Immature natural killer cell (primary cell): ENCODE measurements around the gene CLIC4. TPM values are rescaled to one million over a fixed set of nuclear protein-coding genes. Genes with fewer than 3 reads are reported as not detected.

Experiments
- DNase-seq, 3 donors: peaks; one replicate each; pipeline ENCODE4 v3.0.0; 2022; ENCODE audit warnings: mixed read lengths in 1 of 3
- H3K27ac Mint-ChIP-seq, 6 donors: one replicate each; pipeline ENCODE4 v1.8.0; 2020; ENCODE audit warnings: mixed read lengths in 6 of 6, mild to moderate bottlenecking in 5 of 6, inconsistent platforms in 4 of 6, moderate library complexity in 3 of 6
- H3K27me3 Mint-ChIP-seq, 3 donors: one replicate each; pipeline ENCODE4 v1.8.0; 2020 to 2021; ENCODE audit warnings: low read depth in 3 of 3, mild to moderate bottlenecking in 3 of 3, mixed read lengths in 3 of 3, moderate library complexity in 3 of 3, inconsistent platforms in 1 of 3
- H3K36me3 Mint-ChIP-seq, 3 donors: one replicate each; pipeline ENCODE4 v1.8.0; 2020; ENCODE audit warnings: mixed read lengths in 3 of 3, inconsistent platforms in 2 of 3, mild to moderate bottlenecking in 2 of 3
- H3K4me1 Mint-ChIP-seq, 2 donors: one replicate each; pipeline ENCODE4 v1.8.0; 2020; ENCODE audit warnings: inconsistent platforms in 2 of 2, mild to moderate bottlenecking in 2 of 2, mixed read lengths in 2 of 2, moderate library complexity in 1 of 2
- H3K4me3 Mint-ChIP-seq, 5 donors: one replicate each; pipeline ENCODE4 v1.8.0; 2020; ENCODE audit warnings: mild to moderate bottlenecking in 5 of 5, mixed read lengths in 5 of 5, inconsistent platforms in 3 of 5, moderate library complexity in 3 of 5
- H3K9me3 Mint-ChIP-seq, 6 donors: one replicate each; pipeline ENCODE4 v1.8.0; 2020; ENCODE audit warnings: mild to moderate bottlenecking in 6 of 6, mixed read lengths in 6 of 6, inconsistent platforms in 4 of 6, moderate library complexity in 3 of 6
- polyA plus RNA-seq, 3 donors: library from polyadenylated mRNA; unstranded; fragments of 300-500 nt; fragmentation: Illumina TruSeq; gene quantifications; one replicate each; pipeline ENCODE4 v1.2.3, GENCODE V29; 2021

CLIC4 gene
- polyA plus RNA-seq, 3 donors from 2014 or later = 0.81 to 1.6 (median 1.3) TPM

- peak overlapping the region; percentile 71 to 78 (median 77) for H3K4me3 Mint-ChIP-seq
- DNase-seq = peak; percentile 98
- H3K4me1 Mint-ChIP-seq = peaks cover 50 to 68% of the 10 kb centered on the region in 2 donors
- peaks cover 7 to 20% (median 8%) of the 10 kb centered on the region in 3 donors for H3K27me3 Mint-ChIP-seq
- H3K36me3 Mint-ChIP-seq = no peaks in the 10 kb centered on the region
- peak overlapping the region; percentile 88 to 95 (median 94) for H3K27ac Mint-ChIP-seq
- no peaks in the 10 kb centered on the region for H3K9me3 Mint-ChIP-seq
Measured at GRCh38 chr1:24847995-24848881, 103.0 kb downstream of the CLIC4 start.

GRCh38 chr1:24849672-24850295, 104.5 kb downstream of the CLIC4 start:
- H3K27ac Mint-ChIP-seq = peak overlapping the region; percentile 75 to 95 (median 91)
- H3K36me3 Mint-ChIP-seq = no peaks in the 10 kb centered on the region
- H3K27me3 Mint-ChIP-seq = peaks cover 7 to 20% (median 8%) of the 10 kb centered on the region in 3 donors
- peaks cover 56 to 81% of the 10 kb centered on the region in 2 donors for H3K4me1 Mint-ChIP-seq
- H3K4me3 Mint-ChIP-seq = peak overlapping the region; percentile 47 to 70 (median 63)
- H3K9me3 Mint-ChIP-seq = no peaks in the 10 kb centered on the region
- peak in 1 of 3 donors; percentile 41 for DNase-seq

- Mint-ChIP-seq H3K36me3 (no peaks in the 10 kb centered on the region), H3K27me3 (peaks cover 7 to 20% (median 8%) of the 10 kb centered on the region in 3 donors), H3K4me3 (peak overlapping the region in 1 of 5 donors; percentile 3), H3K9me3 (no peaks in the 10 kb centered on the region), H3K4me1 (peaks cover 61 to 88% of the 10 kb centered on the region in 2 donors), H3K27ac (peak overlapping the region in 3 of 6 donors; percentile 10 to 88 (median 64))
- DNase-seq = no peak
Measured at GRCh38 chr1:24850328-24850920, 105.2 kb downstream of the CLIC4 start.

- H3K4me1 Mint-ChIP-seq = peaks cover 68 to 94% of the 10 kb centered on the region in 2 donors
- no peak overlapping the region for H3K4me3 Mint-ChIP-seq
- H3K36me3 Mint-ChIP-seq = peaks cover 0 to 5% (median 0%) of the 10 kb centered on the region in 3 donors
- H3K27ac Mint-ChIP-seq = peak overlapping the region in 1 of 6 donors; percentile 59
- no peaks in the 10 kb centered on the region for H3K9me3 Mint-ChIP-seq
- H3K27me3 Mint-ChIP-seq = peaks cover 3 to 23% (median 15%) of the 10 kb centered on the region in 3 donors
- no peak for DNase-seq
Measured at GRCh38 chr1:24853649-24854048, 108.4 kb downstream of the CLIC4 start.

GRCh38 chr1:24855474-24855873, 110.2 kb downstream of the CLIC4 start:
- H3K4me1 Mint-ChIP-seq = peaks cover 62 to 93% of the 10 kb centered on the region in 2 donors
- no peaks in the 10 kb centered on the region for H3K9me3 Mint-ChIP-seq
- H3K4me3 Mint-ChIP-seq = peak overlapping the region in 4 of 5 donors; percentile 11 to 97 (median 36)
- peak overlapping the region in 5 of 6 donors; percentile 5 to 99 (median 98) for H3K27ac Mint-ChIP-seq
- peaks cover 0 to 6% (median 4%) of the 10 kb centered on the region in 3 donors for H3K36me3 Mint-ChIP-seq
- peaks cover 0 to 14% (median 13%) of the 10 kb centered on the region in 3 donors for H3K27me3 Mint-ChIP-seq
- no peak for DNase-seq

- Mint-ChIP-seq H3K4me3 (peak overlapping the region; percentile 84 to 97 (median 92)), H3K4me1 (peaks cover 74 to 97% of the 10 kb centered on the region in 2 donors), H3K9me3 (no peaks in the 10 kb centered on the region), H3K27me3 (peaks cover 0 to 15% (median 14%) of the 10 kb centered on the region in 3 donors), H3K36me3 (peaks cover 0 to 13% (median 13%) of the 10 kb centered on the region in 3 donors), H3K27ac (peak overlapping the region; percentile 94 to 99 (median 97))
- DNase-seq = peak; percentile 73 to 81 (median 80)
Measured at GRCh38 chr1:24856787-24857506, 111.7 kb downstream of the CLIC4 start.

- peak overlapping the region; percentile 84 to 97 (median 92) for H3K4me3 Mint-ChIP-seq
Measured at GRCh38 chr1:24857507-24858133, 112.4 kb downstream of the CLIC4 start.

GRCh38 chr1:24858277-24858676, 113.0 kb downstream of the CLIC4 start:
- Mint-ChIP-seq H3K4me1 (peaks cover 79 to 97% of the 10 kb centered on the region in 2 donors), H3K9me3 (no peaks in the 10 kb centered on the region), H3K27ac (peak overlapping the region; percentile 82 to 99 (median 96)), H3K27me3 (peaks cover 0 to 17% (median 14%) of the 10 kb centered on the region in 3 donors), H3K36me3 (peaks cover 0 to 22% (median 19%) of the 10 kb centered on the region in 3 donors), H3K4me3 (peak overlapping the region; percentile 84 to 97 (median 92))
- no peak for DNase-seq

More at GRCh38 chr1:24857507-24858133, 112.4 kb downstream of the CLIC4 start:
- DNase-seq = peak; percentile 39 to 55 (median 40)
- Mint-ChIP-seq H3K36me3 (peaks cover 0 to 18% (median 17%) of the 10 kb centered on the region in 3 donors), H3K9me3 (no peaks in the 10 kb centered on the region), H3K27me3 (peaks cover 0 to 17% (median 14%) of the 10 kb centered on the region in 3 donors), H3K27ac (peak overlapping the region; percentile 94 to 99 (median 97)), H3K4me1 (peaks cover 75 to 97% of the 10 kb centered on the region in 2 donors)

- no peaks in the 10 kb centered on the region for H3K9me3 Mint-ChIP-seq
- no peak for DNase-seq
- peaks cover 0 to 30% (median 29%) of the 10 kb centered on the region in 3 donors for H3K36me3 Mint-ChIP-seq
- H3K4me1 Mint-ChIP-seq = peaks cover 84 to 99% of the 10 kb centered on the region in 2 donors
- peaks cover 0 to 17% (median 14%) of the 10 kb centered on the region in 3 donors for H3K27me3 Mint-ChIP-seq
- H3K27ac Mint-ChIP-seq = peak overlapping the region in 5 of 6 donors; percentile 34 to 99 (median 95)
- peak overlapping the region; percentile 84 to 97 (median 92) for H3K4me3 Mint-ChIP-seq
Measured at GRCh38 chr1:24859063-24860010, 114.1 kb downstream of the CLIC4 start.

GRCh38 chr1:24860841-24861240, 115.6 kb downstream of the CLIC4 start:
- peak overlapping the region; percentile 63 to 97 (median 79) for H3K4me3 Mint-ChIP-seq
- peaks cover 81 to 99% of the 10 kb centered on the region in 2 donors for H3K4me1 Mint-ChIP-seq
- peaks cover 0 to 17% (median 14%) of the 10 kb centered on the region in 3 donors for H3K27me3 Mint-ChIP-seq
- peaks cover 0 to 41% (median 38%) of the 10 kb centered on the region in 3 donors for H3K36me3 Mint-ChIP-seq
- DNase-seq = no peak
- H3K27ac Mint-ChIP-seq = peak overlapping the region in 5 of 6 donors; percentile 15 to 99 (median 89)
- H3K9me3 Mint-ChIP-seq = no peaks in the 10 kb centered on the region
